HT-29 (cell line): ENCODE results near the gene GPHN. TPM values are rescaled to one million over a fixed set of nuclear protein-coding genes. Genes with fewer than 3 reads are reported as not detected.

ENCODE experiments used
- DNase-seq: peaks from one replicate; pipeline ENCODE4 v3.0.0-alpha.2; 2015; ENCODE audit warnings: low spot score
- total RNA-seq: library from RNA; depleted of rRNA; stranded (reverse); fragments of >200 nt; shearing (Covaris generic); gene quantifications from 2 replicates; pipeline ENCODE4 v1.2.3, GENCODE V29; 2014

The GPHN gene
- total RNA-seq, 1 experiment from 2014 or later = 13.5 TPM

GRCh38 chr14:66918527-66918926 is 410.6 kb downstream of the GPHN start:
- no peak for DNase-seq

- no peak for DNase-seq
Observed at GRCh38 chr14:66920196-66920595, 412.2 kb downstream of the GPHN start.

- no peak for DNase-seq
Observed at GRCh38 chr14:66923251-66923650, 415.3 kb downstream of the GPHN start.

- no peak for DNase-seq
Observed at GRCh38 chr14:66939409-66939808, 431.5 kb downstream of the GPHN start.

- DNase-seq = peak; percentile 2
Observed at GRCh38 chr14:66944872-66945271, 436.9 kb downstream of the GPHN start.

GRCh38 chr14:66955159-66955558 is 447.2 kb downstream of the GPHN start:
- DNase-seq = no peak

GRCh38 chr14:66959437-66960050 is 451.6 kb downstream of the GPHN start:
- DNase-seq = no peak

GRCh38 chr14:66965831-66966230 is 457.9 kb downstream of the GPHN start:
- no peak for DNase-seq

- no peak for DNase-seq
Observed at GRCh38 chr14:66972469-66972868, 464.5 kb downstream of the GPHN start.

- DNase-seq = no peak
Observed at GRCh38 chr14:66974397-66975025, 466.6 kb downstream of the GPHN start.

- DNase-seq = no peak
Observed at GRCh38 chr14:66975251-66975650, 467.3 kb downstream of the GPHN start.

- no peak for DNase-seq
Observed at GRCh38 chr14:66979101-66979974, 471.4 kb downstream of the GPHN start.

GRCh38 chr14:66982247-66982646 is 474.3 kb downstream of the GPHN start:
- DNase-seq = no peak

- DNase-seq = no peak
Observed at GRCh38 chr14:66992776-66993175, 484.8 kb downstream of the GPHN start.

- no peak for DNase-seq
Observed at GRCh38 chr14:66993512-66993911, 485.6 kb downstream of the GPHN start.

GRCh38 chr14:66998013-66998412 is 490.1 kb downstream of the GPHN start:
- no peak for DNase-seq

GRCh38 chr14:66999978-67000377 is 492.0 kb downstream of the GPHN start:
- no peak for DNase-seq

GRCh38 chr14:67002994-67003753 is 495.2 kb downstream of the GPHN start:
- DNase-seq = peak; percentile 1

- no peak for DNase-seq
Observed at GRCh38 chr14:67004521-67004920, 496.6 kb downstream of the GPHN start.

- no peak for DNase-seq
Observed at GRCh38 chr14:67010602-67011001, 502.7 kb downstream of the GPHN start.

GRCh38 chr14:67016856-67017255 is 508.9 kb downstream of the GPHN start:
- no peak for DNase-seq

GRCh38 chr14:67018720-67019119 is 510.8 kb downstream of the GPHN start:
- DNase-seq = no peak
